GM18858 (cell line): ENCODE measurements around the gene NCBP3.

ENCODE experiments used
- ATAC-seq: cut with Tn5 transposase; IDR thresholded peaks from one replicate; pipeline ENCODE4 v1.9.1; 2021; ENCODE audit not compliant: unreplicated experiment

NCBP3 gene

DNA sequence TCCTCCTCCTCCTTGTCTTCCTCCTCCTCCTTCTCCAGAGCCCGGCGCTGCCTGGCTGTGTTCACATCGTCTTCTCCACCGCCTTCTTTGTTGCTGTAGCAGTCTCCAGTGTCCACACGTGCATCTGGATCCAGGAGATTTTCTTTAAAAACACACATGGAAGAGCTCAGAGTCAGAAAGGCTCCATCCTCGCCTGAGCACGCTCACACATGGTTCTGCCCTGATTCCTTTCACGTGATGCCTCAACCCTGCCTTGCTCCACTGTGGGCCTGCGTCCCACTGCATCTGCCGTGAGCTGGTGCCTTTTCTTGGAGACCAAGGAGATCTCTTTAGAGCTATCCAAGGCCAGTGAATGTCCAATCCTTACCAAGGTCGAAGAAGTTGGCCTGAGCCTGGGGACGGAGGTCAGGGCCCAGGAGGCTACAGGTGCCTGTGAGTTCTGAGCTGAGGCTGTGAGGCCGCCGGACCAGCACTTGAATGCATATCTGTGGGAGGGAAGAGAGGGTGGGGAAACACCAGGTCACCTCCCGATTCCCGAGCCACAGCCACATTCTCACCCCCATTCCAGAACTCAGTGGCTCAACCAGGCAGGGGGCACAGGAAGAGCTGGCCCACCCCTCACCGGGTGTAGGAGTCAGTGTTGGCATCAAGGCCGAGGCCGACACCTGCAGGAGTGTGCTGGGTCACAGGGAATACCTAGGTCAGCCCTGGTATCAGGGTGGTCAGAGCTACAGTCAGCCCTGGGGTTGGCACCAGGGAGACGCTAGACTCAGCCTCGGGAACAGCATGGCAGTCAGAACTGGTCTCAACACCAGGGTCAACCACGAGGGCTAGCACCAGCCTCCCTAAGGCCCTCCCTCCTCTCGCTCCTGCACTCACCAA lies 84.8 kb downstream of the NCBP3 start:
- ATAC-seq = no peak

DNA sequence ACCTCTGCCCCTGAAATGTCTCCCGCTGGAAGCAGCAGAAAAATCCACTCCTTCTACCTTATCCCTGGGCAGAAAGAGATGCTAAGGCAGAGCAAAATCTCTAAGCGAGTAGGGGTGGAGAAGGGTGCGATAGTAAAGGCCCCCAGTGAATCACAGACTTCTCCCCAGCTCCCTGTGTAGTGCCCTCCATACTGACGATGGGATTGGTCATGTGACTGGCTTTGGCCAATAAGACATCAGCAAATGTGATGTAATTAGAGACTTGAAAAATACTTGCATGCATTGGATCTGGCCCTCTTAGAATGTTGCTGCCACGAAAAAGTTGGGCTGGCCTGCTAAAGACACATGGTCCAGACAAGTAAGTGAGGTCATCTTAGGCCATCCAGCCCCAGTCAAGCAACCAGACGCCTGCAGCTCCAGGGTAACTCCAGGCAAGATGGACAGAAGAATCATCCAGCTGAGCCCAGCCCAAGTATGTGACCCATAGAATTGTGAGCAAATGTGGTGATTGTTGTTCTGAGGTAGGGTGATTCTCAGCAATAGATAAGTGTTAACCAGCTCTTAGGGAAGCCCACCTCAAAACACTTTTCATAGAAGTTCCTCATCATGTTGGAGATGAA lies 86.3 kb downstream of the NCBP3 start:
- ATAC-seq = no peak

DNA sequence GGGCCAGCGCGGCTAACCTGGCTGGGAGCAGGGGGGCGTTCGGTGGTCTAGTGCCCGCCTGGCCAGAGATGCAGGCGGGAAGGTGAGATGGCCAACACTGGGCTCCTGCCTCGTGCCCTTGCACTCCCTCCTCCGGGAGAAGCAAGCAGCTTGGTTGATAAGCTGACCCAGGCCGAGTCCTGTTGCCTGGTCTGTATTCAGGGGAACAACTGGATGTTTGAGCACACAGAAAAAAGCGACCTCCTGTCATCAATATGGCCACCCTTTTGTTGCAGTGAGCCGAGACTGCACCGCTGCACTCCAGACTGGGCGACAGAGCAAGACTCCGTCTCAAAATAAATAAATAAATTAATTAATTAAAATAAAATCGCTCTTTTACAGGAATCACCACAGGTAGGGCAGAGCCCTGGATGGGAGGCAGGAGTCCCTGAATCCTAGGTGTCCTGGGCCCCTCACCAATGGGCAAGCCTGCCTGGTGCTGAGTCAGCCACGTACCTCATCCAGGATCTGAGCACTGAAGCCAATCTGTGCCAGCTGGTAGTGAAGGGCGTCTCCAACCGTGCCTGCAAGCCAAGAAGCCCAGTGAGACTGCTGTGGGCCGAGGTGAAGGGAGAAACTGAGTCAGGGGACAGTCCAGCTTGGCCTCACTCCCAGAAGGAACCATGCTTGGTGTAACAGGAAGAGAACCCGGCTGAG lies 90.6 kb downstream of the NCBP3 start:
- no peak for ATAC-seq

- ATAC-seq = no peak
Measured at GRCh38 chr17:3754458-3755334, 91.3 kb downstream of the NCBP3 start.

- no peak for ATAC-seq
Measured at GRCh38 chr17:3754066-3754457, 92.0 kb downstream of the NCBP3 start.

GRCh38 chr17:3753624-3754023 lies 92.4 kb downstream of the NCBP3 start:
- no peak for ATAC-seq
